ENCODE measurements around the gene OR5H15. TPM values are rescaled to one million over a fixed set of nuclear protein-coding genes. Genes with fewer than 3 reads are reported as not detected.
"Not testable (repeated sequence)": the region's sequence is repeated elsewhere in the genome, so short reads cannot be mapped to it uniquely, and the experiment has no call there.

The OR5H15 gene
- not detected for total RNA-seq

DNA sequence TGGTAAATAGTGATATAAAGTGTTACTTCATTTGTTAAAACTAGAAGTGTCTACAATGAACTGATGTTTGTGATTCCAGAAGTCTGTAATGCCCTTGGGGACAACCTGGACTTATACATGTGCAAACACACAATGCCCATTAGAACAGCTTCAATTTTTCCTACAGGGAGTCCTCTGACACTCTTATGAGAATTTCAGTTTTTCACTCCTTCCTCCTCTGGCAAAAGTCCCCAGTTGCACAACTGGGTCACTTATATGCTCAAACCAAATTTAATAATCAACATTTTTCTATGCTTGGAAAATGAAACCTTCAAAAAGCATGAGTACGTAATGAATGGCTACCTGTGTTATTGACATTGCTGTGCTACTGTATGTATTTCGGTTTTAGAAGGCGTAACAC, at the start of gene OR5H15:
Gene OR5H15, plus strand, starts transcription at position 301 of the 400 bp plus-strand sequence. CDS start 2,004 bp downstream, outside the sequence.
- H3K36me3 Mint-ChIP-seq, result no peaks in the 10 kb centered on the region
- ATAC-seq, result no peak

DNA sequence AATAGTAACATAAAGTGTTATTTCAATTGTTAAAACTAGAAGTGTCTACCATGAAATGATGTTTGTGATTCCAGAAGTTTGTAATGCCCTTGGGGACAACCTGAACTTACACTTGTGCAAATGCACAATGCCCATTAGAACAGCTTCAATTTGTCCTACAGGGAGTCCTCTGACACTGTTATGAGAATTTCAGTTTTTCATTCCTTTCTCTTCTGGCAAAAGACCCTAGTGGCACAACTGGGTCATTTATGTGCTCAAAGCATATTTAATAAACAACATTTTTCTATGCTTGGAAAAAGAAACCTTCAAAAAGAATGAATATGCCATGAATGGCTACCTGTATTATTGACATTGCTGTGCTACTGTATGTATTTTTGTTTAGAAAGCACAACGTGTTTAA, 36.1 kb upstream of the OR5H15 start, which contains the start of gene OR5H1:
Gene OR5H1, plus strand, starts transcription at position 301 of the 400 bp plus-strand sequence. CDS start 1,977 bp downstream, outside the sequence.
- Mint-ChIP-seq H3K4me3 (no peak within 1 kb of the TSS), H3K4me1 (ENCODE audit: low read depth in 2 of 2) (no peaks in the 10 kb centered on the region), H3K36me3 (no peaks in the 10 kb centered on the region), H3K9me3 (peaks cover 6% of the 10 kb centered on the region), H3K27me3 (no peaks in the 10 kb centered on the region), H3K27ac (no peak within 1 kb of the TSS)
- ATAC-seq (no peak), DNase-seq (ENCODE audit: low spot score) (no peak)

More for the DNA sequence above, at the start of gene OR5H15:
- Mint-ChIP-seq H3K27me3 (no peaks in the 10 kb centered on the region), H3K9me3 (peaks cover 3% of the 10 kb centered on the region), H3K4me3 (no peak within 1 kb of the TSS), H3K27ac (no peak within 1 kb of the TSS), H3K4me1 (ENCODE audit: low read depth in 2 of 2) (no peaks in the 10 kb centered on the region)
- no peak for DNase-seq (ENCODE audit: low spot score)

- no peak for DNase-seq (ENCODE audit: low spot score)
- ATAC-seq, result no peak
- no peaks in the 10 kb centered on the region for H3K4me1 Mint-ChIP-seq (ENCODE audit: low read depth in 2 of 2)
- H3K9me3 Mint-ChIP-seq, result peaks cover 4% of the 10 kb centered on the region
- H3K4me3 Mint-ChIP-seq, result no peak overlapping the region
- no peaks in the 10 kb centered on the region for H3K27me3 Mint-ChIP-seq
- H3K36me3 Mint-ChIP-seq, result no peaks in the 10 kb centered on the region
- H3K27ac Mint-ChIP-seq, result no peak overlapping the region
Measured at GRCh38 chr3:98136631-98137030, 29.9 kb upstream of the OR5H15 start.

DNA sequence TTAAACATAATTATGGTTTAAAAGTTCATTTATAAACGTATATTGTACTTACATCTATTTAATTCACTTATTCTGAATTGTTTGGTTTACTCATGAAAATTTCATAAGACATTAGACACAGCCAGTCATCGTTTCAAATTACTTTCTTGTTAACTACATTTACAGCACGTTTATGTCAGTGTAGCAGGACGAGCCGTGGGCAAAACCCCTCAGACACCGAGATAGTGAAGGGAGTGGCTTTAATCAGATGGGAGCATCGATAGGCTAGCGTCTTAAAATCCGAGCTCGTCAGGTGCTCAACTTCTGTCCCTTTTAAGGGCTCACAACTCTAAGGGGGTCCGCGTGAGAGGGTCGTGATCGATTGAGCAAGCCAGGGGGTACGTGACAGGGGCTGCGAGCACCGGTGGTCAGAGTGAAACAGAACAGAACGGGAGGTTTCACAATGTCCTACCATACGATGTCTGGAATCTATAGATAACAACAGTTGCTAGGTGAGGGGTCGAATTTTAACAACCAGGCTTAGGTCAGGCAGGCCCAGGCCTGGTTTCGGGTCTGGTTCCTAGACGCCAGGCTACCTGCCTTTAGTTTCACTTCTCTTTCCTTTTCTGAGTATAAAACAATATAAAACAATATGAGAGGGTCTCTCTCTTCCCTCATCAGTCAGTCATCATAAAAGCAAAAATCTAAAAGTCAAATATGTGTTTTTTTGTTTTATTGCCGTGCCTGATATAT, 28.5 kb upstream of the OR5H15 start:
- H3K9me3 Mint-ChIP-seq; ATAC-seq; H3K4me3 Mint-ChIP-seq; H3K27me3 Mint-ChIP-seq; H3K27ac Mint-ChIP-seq; H3K4me1 Mint-ChIP-seq (ENCODE audit: low read depth in 2 of 2); H3K36me3 Mint-ChIP-seq; DNase-seq (ENCODE audit: low spot score): not testable (repeated sequence)

DNA sequence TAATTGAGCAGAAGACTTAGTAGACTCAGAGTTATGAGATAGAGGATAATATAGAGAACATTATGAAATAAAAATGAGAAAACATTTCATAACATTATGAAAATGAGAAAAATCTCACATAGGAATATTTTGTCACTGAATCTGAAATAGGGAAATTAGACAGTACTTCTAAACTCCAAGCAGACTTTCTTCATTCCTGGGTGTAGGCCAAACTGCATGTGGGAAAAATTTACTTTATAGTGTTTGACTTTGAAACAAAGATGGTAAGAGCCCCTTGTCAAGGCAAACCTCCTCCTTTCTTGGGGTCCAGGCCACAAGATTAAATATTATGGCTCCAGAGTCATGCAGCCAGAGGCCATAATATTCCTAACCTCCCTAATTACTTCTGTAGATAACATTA, 26.0 kb upstream of the OR5H15 start:
- H3K4me3 Mint-ChIP-seq, result no peak overlapping the region
- DNase-seq (ENCODE audit: low spot score) (no peak), ATAC-seq (no peak)
- no peaks in the 10 kb centered on the region for H3K36me3 Mint-ChIP-seq
- H3K27me3 Mint-ChIP-seq, result no peaks in the 10 kb centered on the region
- H3K27ac Mint-ChIP-seq, result no peak overlapping the region
- no peaks in the 10 kb centered on the region for H3K4me1 Mint-ChIP-seq (ENCODE audit: low read depth in 2 of 2)
- H3K9me3 Mint-ChIP-seq, result peaks cover 5% of the 10 kb centered on the region

DNA sequence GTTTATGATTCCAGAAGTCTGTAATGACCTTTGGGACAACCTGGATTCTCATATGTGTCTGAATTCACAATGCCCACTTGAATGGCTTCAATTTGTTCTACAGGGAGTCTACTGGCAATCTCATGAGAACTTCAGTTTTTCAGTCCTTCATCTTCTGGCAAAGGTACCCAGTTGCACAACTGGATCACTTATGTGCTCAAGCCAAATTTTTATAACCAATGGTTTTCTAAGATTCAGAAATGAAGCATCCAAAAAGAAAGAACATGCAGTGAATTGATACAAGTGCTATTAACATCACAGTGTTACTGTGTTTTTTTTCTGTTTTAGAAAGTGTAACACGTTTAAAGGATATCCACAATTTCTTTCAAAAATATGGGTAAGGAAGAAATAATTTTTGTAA, 19.3 kb upstream of the OR5H15 start, which contains the start of gene OR5H14:
Gene OR5H14, plus strand, starts transcription at position 301 of the 400 bp plus-strand sequence. CDS start 1,907 bp downstream, outside the sequence.
- Mint-ChIP-seq H3K27ac (peak within 1 kb of the TSS in 1 of 2 donors; percentile 22), H3K27me3 (no peaks in the 10 kb centered on the region), H3K4me1 (ENCODE audit: low read depth in 2 of 2) (no peaks in the 10 kb centered on the region), H3K36me3 (no peaks in the 10 kb centered on the region), H3K9me3 (peaks cover 8% of the 10 kb centered on the region), H3K4me3 (no peak within 1 kb of the TSS)
- DNase-seq (ENCODE audit: low spot score) (no peak), ATAC-seq (no peak)

DNA sequence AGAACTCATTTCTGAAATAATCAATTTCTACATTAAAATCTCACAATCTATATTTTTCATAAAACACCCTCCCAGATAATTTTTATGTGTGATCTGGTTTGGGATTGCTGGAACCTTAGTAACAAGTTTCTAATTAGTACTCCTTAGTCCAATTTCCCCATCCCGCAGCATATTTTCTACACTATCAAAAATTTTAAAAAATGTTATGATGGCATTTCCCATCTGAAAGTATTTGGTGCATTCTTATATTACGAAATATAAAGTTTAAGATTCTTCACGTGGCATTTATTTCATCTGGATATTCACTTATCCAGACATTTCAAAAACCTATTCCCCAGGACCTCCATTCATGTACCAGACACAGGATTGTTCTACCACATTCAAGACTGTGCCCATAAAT, 17.7 kb upstream of the OR5H15 start:
- H3K4me3 Mint-ChIP-seq, result no peak overlapping the region
- H3K4me1 Mint-ChIP-seq (ENCODE audit: low read depth in 2 of 2), result no peaks in the 10 kb centered on the region
- no peaks in the 10 kb centered on the region for H3K36me3 Mint-ChIP-seq
- H3K27ac Mint-ChIP-seq, result no peak overlapping the region
- no peak for ATAC-seq
- no peaks in the 10 kb centered on the region for H3K27me3 Mint-ChIP-seq
- peaks cover 3% of the 10 kb centered on the region for H3K9me3 Mint-ChIP-seq
- DNase-seq (ENCODE audit: low spot score), result no peak

DNA sequence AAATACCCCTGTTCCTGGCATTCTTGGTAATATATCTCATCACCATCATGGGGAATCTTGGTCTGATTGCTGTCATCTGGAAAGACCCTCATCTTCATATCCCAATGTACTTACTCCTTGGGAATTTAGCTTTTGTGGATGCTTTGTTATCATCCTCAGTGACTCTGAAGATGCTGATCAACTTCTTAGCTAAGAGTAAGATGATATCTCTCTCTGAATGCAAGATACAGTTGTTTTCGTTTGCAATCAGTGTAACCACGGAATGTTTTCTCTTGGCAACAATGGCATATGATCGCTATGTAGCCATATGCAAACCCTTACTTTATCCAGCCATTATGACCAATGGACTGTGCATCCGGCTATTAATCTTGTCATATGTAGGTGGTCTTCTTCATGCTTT, 17.0 kb upstream of the OR5H15 start:
- not testable (repeated sequence) for H3K9me3 Mint-ChIP-seq; H3K36me3 Mint-ChIP-seq; H3K4me3 Mint-ChIP-seq; H3K27ac Mint-ChIP-seq; DNase-seq (ENCODE audit: low spot score); H3K4me1 Mint-ChIP-seq (ENCODE audit: low read depth in 2 of 2); ATAC-seq; H3K27me3 Mint-ChIP-seq

GRCh38 chr3:98151241-98151640, 15.3 kb upstream of the OR5H15 start:
- H3K4me1 Mint-ChIP-seq (ENCODE audit: low read depth in 2 of 2), result no peaks in the 10 kb centered on the region
- H3K4me3 Mint-ChIP-seq, result no peak overlapping the region
- no peaks in the 10 kb centered on the region for H3K27me3 Mint-ChIP-seq
- DNase-seq (ENCODE audit: low spot score), result no peak
- no peak overlapping the region for H3K27ac Mint-ChIP-seq
- H3K36me3 Mint-ChIP-seq, result no peaks in the 10 kb centered on the region
- H3K9me3 Mint-ChIP-seq, result peaks cover 3% of the 10 kb centered on the region
- ATAC-seq, result no peak

DNA sequence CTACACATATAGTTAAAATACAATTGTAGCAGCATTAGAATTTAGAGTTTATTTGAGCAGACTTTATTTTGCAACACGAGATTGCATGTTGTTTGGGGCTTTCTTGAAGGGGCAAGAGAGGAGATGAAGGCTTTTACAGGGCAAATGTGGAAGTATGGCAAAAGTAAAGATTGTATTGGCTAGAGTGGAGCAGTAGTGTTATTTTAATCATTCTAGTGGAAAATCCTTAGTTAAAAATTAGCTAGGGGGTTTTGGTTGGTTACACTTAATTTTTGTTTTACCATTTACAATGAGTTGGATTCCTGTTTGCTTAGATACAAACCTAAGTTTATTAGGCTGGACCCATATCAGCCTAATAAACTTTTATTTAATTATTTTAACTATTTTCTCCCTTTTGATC, 4.6 kb downstream of the OR5H15 start:
- no peak overlapping the region for H3K27ac Mint-ChIP-seq
- ATAC-seq (no peak), DNase-seq (ENCODE audit: low spot score) (no peak)
- no peak overlapping the region for H3K4me3 Mint-ChIP-seq
- H3K36me3 Mint-ChIP-seq, result no peaks in the 10 kb centered on the region
- no peaks in the 10 kb centered on the region for H3K27me3 Mint-ChIP-seq
- H3K4me1 Mint-ChIP-seq (ENCODE audit: low read depth in 2 of 2), result no peaks in the 10 kb centered on the region
- H3K9me3 Mint-ChIP-seq, result peaks cover 5% of the 10 kb centered on the region

DNA sequence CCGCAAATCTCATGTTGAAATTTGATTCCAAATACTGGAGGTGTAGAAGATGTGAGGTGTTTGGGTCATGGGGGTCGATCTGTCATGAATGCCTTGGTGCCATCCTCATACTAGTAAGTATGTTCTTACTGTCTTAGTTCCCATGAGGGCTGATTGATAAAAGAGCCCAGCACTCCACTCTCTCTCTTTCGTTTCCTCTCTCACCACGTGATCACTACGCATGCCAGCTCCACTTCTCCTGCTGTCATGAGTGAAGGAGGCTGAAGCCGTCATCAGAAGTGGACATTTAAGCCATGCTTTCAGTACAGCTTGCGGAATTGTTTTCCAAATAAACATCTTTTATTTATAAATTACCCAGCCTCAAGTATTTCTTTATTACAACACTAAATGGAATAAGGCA, 6.1 kb downstream of the OR5H15 start:
- DNase-seq (ENCODE audit: low spot score) (no peak), ATAC-seq (no peak)
- Mint-ChIP-seq H3K9me3 (peaks cover 9% of the 10 kb centered on the region), H3K36me3 (no peaks in the 10 kb centered on the region), H3K4me1 (ENCODE audit: low read depth in 2 of 2) (no peaks in the 10 kb centered on the region), H3K4me3 (no peak overlapping the region), H3K27me3 (no peaks in the 10 kb centered on the region), H3K27ac (no peak overlapping the region)

DNA sequence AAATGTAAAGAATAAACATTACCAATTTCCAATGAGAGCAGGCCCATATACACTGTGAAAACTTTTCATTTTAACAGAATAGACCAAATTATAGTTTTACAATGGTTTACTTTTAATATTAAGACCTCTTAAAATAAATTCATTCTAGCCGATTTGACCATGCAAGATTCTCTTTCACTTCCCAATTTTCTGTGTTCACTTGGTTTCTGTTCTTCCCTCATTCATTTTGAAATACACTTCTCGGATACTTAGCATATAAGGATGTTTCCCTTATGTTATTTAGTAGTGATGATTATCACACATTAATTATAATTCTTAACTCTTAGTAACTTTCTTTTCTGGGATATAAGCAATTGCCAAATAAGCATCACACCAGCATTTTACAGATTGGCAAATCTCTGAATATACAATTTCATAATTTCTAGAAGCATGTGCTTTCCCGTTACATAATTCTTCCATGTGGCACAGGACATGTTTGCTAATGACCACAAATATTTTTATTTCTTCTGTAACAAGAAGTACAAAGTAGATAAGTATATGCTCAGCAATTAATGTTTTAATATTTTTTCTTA, 13.9 kb downstream of the OR5H15 start:
- H3K27ac Mint-ChIP-seq, result no peak overlapping the region
- H3K27me3 Mint-ChIP-seq, result no peaks in the 10 kb centered on the region
- peaks cover 6% of the 10 kb centered on the region for H3K9me3 Mint-ChIP-seq
- no peak overlapping the region for H3K4me3 Mint-ChIP-seq
- DNase-seq (ENCODE audit: low spot score), result no peak
- ATAC-seq, result no peak
- H3K4me1 Mint-ChIP-seq (ENCODE audit: low read depth in 2 of 2), result no peaks in the 10 kb centered on the region
- no peaks in the 10 kb centered on the region for H3K36me3 Mint-ChIP-seq

DNA sequence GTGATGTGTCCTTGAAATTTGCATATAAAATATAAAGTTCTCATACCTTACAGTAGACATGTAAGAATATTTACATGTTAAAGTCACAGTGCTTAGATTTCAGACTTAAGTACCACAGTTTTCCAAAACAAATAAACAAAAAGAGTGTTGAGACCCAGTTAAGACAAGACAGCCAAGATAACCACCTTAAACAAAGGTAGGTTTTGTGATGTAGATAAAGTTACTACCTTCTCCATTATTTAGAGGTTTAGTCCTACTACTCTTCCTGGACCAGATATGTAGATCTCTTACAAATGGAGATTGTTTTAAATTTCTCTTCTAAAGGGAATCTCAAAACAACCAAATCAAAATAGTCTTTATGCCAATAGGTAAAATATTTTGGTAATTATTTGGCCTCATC, 15.7 kb downstream of the OR5H15 start:
- H3K27me3 Mint-ChIP-seq, result no peaks in the 10 kb centered on the region
- no peaks in the 10 kb centered on the region for H3K36me3 Mint-ChIP-seq
- no peak overlapping the region for H3K4me3 Mint-ChIP-seq
- no peak overlapping the region for H3K27ac Mint-ChIP-seq
- no peak for DNase-seq (ENCODE audit: low spot score)
- ATAC-seq, result no peak
- no peaks in the 10 kb centered on the region for H3K9me3 Mint-ChIP-seq
- no peaks in the 10 kb centered on the region for H3K4me1 Mint-ChIP-seq (ENCODE audit: low read depth in 2 of 2)

GRCh38 chr3:98185180-98185579, 18.7 kb downstream of the OR5H15 start:
- no peaks in the 10 kb centered on the region for H3K4me1 Mint-ChIP-seq (ENCODE audit: low read depth in 2 of 2)
- no peak overlapping the region for H3K4me3 Mint-ChIP-seq

More at GRCh38 chr3:98185180-98185579, 18.7 kb downstream of the OR5H15 start:
- no peak for DNase-seq (ENCODE audit: low spot score)
- no peak for ATAC-seq
- Mint-ChIP-seq H3K27me3 (no peaks in the 10 kb centered on the region), H3K9me3 (no peaks in the 10 kb centered on the region), H3K27ac (no peak overlapping the region), H3K36me3 (no peaks in the 10 kb centered on the region)
